Panc1 (cell line): ENCODE data around the gene ZSCAN26. TPM values are rescaled to one million over a fixed set of nuclear protein-coding genes. Genes with fewer than 3 reads are reported as not detected.

Experiments
- ATAC-seq: fragments of 200-7000 bp; cut with Tn5 transposase; 2 replicates; pipeline ENCODE4 v1.9.1; 2020; ENCODE audit warnings: mild to moderate bottlenecking, moderate library complexity
- BruUV-seq: library from RNA; stranded (reverse); fragments of 400-500 nt; replicated peaks from 2 replicates; lab custom pipeline; 2021; lab: Mats Ljungman, UMichigan
- CTCF ChIA-PET: fragments of 300-600 bp; sonication (Branson Sonifier 250); formaldehyde crosslinking; loops from one replicate; lab custom pipeline; 2022; ENCODE audit warnings: antibody characterized with exemption; lab: Charles Lee
- POLR2A ChIA-PET: fragments of 300-600 bp; sonication (Branson Sonifier 250); formaldehyde crosslinking; loops from one replicate; lab custom pipeline; 2022; ENCODE audit warnings: antibody characterized with exemption; lab: Charles Lee
- DNase-seq: peaks from one replicate; pipeline ENCODE4 v3.0.0-alpha.2; 2010; ENCODE audit warnings: low read depth, low spot score
- H3K27ac ChIP-seq: 2 replicates; pipeline ENCODE4 v1.5.1; 2011; ENCODE audit warnings: mild to moderate bottlenecking, low read length, inconsistent platforms
- H3K27me3 ChIP-seq: fragments of 200-500 bp; sonication (Bioruptor generic); 2 replicates; pipeline ENCODE4 v1.6.0; 2014; ENCODE audit warnings: low read length, inconsistent platforms; ENCODE audit not compliant: control insufficient read depth, insufficient read depth
- H3K36me3 ChIP-seq: fragments of 200-500 bp; sonication (Bioruptor generic); 2 replicates; pipeline ENCODE4 v1.5.1; 2014; ENCODE audit warnings: inconsistent platforms, mild to moderate bottlenecking, low read length, moderate library complexity; ENCODE audit not compliant: control insufficient read depth, insufficient read depth
- H3K4me1 ChIP-seq: 2 replicates; pipeline ENCODE4 v1.5.1; 2011; ENCODE audit warnings: inconsistent platforms, mild to moderate bottlenecking, low read length, moderate library complexity; ENCODE audit not compliant: control insufficient read depth, insufficient read depth
- H3K4me3 ChIP-seq, 2 experiments: 2 replicates each; pipeline ENCODE4 v1.5.1; 2011 to 2012; ENCODE audit warnings: low read depth in 2 of 2, low read length in 2 of 2, mild to moderate bottlenecking in 2 of 2, inconsistent platforms in 1 of 2, moderate library complexity in 1 of 2
- H3K9me3 ChIP-seq: fragments of 200-500 bp; sonication (Bioruptor generic); 2 replicates; pipeline ENCODE4 v1.5.1; 2014; ENCODE audit warnings: low read depth, mild to moderate bottlenecking, inconsistent platforms, low read length, moderate library complexity; ENCODE audit not compliant: control insufficient read depth, insufficient read depth
- CTCF ChIP-seq: fragments of 450-650 bp; IDR thresholded peaks from 2 replicates; pipeline ENCODE4 v1.5.1; 2017; ENCODE audit warnings: mild to moderate bottlenecking
- POLR2AphosphoS5 ChIP-seq: IDR thresholded peaks from 2 replicates; pipeline ENCODE4 v1.6.1; 2012; ENCODE audit warnings: mild to moderate bottlenecking, low read depth, low read length, moderate library complexity
- SIN3A ChIP-seq: IDR thresholded peaks from 2 replicates; pipeline ENCODE4 v1.6.1; 2012; ENCODE audit warnings: low read depth, mild to moderate bottlenecking, low read length, moderate library complexity, borderline replicate concordance; ENCODE audit not compliant: insufficient read depth
- TCF7L2 ChIP-seq: IDR thresholded peaks from 2 replicates; pipeline ENCODE4 v1.6.1; 2011; ENCODE audit warnings: mild to moderate bottlenecking, low read depth, low read length, inconsistent platforms
- in situ Hi-C: cut with HindIII; loops from 2 replicates; pipeline ENCODE4 v1.10.0; 2016; ENCODE audit warnings: low sequenced_read_pairs, low pct_unique_long_range_greater_than_20kb
- intact Hi-C: fragments of 100-400 bp; cut with micrococcal nuclease; formaldehyde crosslinking; loops from one replicate; pipeline ENCODE4 v1.10.0; 2022; ENCODE audit not compliant: unreplicated experiment
- total RNA-seq: library from RNA; stranded (reverse); gene quantifications from one replicate; pipeline ENCODE4 v1.2.1, GENCODE V29; 2021; ENCODE audit not compliant: unreplicated experiment
- TF ChIP-seq, protein P1 (sequence below), 2 experiments: IDR thresholded peaks; 2 replicates each; pipeline ENCODE4 v1.6.1; 2011 to 2012; ENCODE audit warnings: low read depth in 2 of 2, control low read depth in 1 of 2, low read length in 1 of 2, mild to moderate bottlenecking in 1 of 2, moderate library complexity in 1 of 2; ENCODE audit not compliant: insufficient read depth in 1 of 2

Gene ZSCAN26
- total RNA-seq, 1 experiment from 2014 or later, result 6.6 TPM

DNA sequence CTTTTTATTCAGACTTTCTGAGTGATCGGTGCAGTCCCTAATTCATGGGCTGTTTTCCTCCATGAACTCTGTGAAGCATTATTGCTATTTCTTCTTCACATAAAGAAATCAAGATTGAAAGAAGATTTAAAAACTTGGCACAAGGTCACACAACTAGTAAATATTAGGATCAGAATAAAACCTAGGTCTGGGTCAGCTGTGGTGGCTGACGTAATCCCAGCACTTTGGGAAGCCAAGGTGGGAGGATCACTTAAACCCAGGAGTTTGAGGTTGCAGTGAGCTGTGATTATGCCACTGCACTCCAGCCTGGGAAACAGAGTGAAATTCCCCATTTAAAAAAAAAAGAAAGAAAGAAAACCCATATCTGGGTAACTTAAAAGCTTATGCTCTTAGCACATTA, 40.5 kb upstream of the ZSCAN26 start:
- POLR2A ChIA-PET, result interaction anchor here (0.7 kb wide), 1 partner anchor 85 kb away, joined by 4 read pairs; no protein-coding TSS in a partner anchor
- Histone ChIP-seq H3K27ac (peak overlapping the region; percentile 98), H3K4me3 (peak overlapping the region in 1 of 2 experiments; percentile 77; a peak in 1 of 4 replicates), H3K27me3 (no peaks in the 10 kb centered on the region), H3K36me3 (peaks cover 8% of the 10 kb centered on the region; the same call in 1 of the 2 replicates), H3K9me3 (no peaks in the 10 kb centered on the region), H3K4me1 (peaks cover 8% of the 10 kb centered on the region; the same call in 1 of the 2 replicates)
- no peak for TF ChIP-seq POLR2AphosphoS5
- CTCF ChIA-PET, result no interaction called here
- DNase-seq, result no peak
- no TSS peak for BruUV-seq
- intact Hi-C loops, result no loop called here
- in situ Hi-C loops, result no loop called here
- no peak for ATAC-seq

- DNase-seq (no peak), ATAC-seq (no peak)
- H3K4me3 ChIP-seq, result no peak overlapping the region
- TF ChIP-seq CTCF, result no peak
- TF ChIP-seq TCF7L2, result no peak
- TF ChIP-seq, protein P1, sequence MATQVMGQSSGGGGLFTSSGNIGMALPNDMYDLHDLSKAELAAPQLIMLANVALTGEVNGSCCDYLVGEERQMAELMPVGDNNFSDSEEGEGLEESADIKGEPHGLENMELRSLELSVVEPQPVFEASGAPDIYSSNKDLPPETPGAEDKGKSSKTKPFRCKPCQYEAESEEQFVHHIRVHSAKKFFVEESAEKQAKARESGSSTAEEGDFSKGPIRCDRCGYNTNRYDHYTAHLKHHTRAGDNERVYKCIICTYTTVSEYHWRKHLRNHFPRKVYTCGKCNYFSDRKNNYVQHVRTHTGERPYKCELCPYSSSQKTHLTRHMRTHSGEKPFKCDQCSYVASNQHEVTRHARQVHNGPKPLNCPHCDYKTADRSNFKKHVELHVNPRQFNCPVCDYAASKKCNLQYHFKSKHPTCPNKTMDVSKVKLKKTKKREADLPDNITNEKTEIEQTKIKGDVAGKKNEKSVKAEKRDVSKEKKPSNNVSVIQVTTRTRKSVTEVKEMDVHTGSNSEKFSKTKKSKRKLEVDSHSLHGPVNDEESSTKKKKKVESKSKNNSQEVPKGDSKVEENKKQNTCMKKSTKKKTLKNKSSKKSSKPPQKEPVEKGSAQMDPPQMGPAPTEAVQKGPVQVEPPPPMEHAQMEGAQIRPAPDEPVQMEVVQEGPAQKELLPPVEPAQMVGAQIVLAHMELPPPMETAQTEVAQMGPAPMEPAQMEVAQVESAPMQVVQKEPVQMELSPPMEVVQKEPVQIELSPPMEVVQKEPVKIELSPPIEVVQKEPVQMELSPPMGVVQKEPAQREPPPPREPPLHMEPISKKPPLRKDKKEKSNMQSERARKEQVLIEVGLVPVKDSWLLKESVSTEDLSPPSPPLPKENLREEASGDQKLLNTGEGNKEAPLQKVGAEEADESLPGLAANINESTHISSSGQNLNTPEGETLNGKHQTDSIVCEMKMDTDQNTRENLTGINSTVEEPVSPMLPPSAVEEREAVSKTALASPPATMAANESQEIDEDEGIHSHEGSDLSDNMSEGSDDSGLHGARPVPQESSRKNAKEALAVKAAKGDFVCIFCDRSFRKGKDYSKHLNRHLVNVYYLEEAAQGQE (IDR thresholded peaks at IDR 0.05; ENCODE audit: insufficient read depth in 1 of 2, low read depth in 2 of 2, low read length in 1 of 2), result no peak
- TF ChIP-seq POLR2AphosphoS5, result no peak
- TF ChIP-seq SIN3A, result no peak
- no peaks in the 10 kb centered on the region for H3K4me1 ChIP-seq
- POLR2A ChIA-PET, result no interaction called here
- H3K9me3 ChIP-seq, result peaks cover 8% of the 10 kb centered on the region; the same call in 1 of the 2 replicates
- H3K27ac ChIP-seq, result no peak overlapping the region
- no peaks in the 10 kb centered on the region for H3K27me3 ChIP-seq
- CTCF ChIA-PET, result no interaction called here
- intact Hi-C loops, result no loop called here
- H3K36me3 ChIP-seq, result peaks cover 8% of the 10 kb centered on the region; the same call in 1 of the 2 replicates
- no TSS peak for BruUV-seq
- in situ Hi-C loops, result no loop called here
Measured at GRCh38 chr6:28232785-28233184, 34.2 kb upstream of the ZSCAN26 start.

DNA sequence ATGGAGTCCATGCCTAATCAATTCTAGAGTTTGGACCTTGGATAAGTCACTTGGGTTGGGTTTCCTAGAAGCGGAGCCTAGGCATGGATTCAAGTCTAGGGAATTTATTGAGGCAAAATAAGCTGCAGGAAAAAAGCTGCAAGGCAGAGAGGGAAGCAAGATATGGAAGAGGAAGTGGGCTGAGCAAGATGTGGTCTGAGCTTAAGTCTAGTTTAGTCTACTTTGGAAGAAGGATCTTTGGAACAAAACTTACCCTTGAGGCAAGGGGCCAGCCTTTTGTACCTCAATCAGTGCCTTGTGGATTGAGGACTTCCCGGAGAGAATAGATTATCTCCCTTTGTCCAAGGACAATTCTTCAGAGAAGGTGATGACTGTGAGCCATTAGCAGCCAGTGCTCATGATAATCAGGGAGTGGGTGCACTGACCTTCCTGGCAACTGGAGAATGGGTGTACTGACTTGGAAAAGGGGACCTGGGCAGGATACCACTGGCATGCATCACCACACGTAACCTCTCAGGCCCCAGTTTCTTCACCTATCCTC, 31.0 kb upstream of the ZSCAN26 start:
- Histone ChIP-seq H3K4me3 (no peak overlapping the region), H3K4me1 (no peaks in the 10 kb centered on the region), H3K36me3 (no peaks in the 10 kb centered on the region), H3K27ac (no peak overlapping the region), H3K27me3 (no peaks in the 10 kb centered on the region), H3K9me3 (peaks cover 8% of the 10 kb centered on the region; the same call in 1 of the 2 replicates)
- ATAC-seq, result no peak
- in situ Hi-C loops, result no loop called here
- BruUV-seq, result no TSS peak
- POLR2A ChIA-PET, result no interaction called here
- CTCF ChIA-PET, result no interaction called here
- intact Hi-C loops, result no loop called here
- TF ChIP-seq TCF7L2 (no peak), POLR2AphosphoS5 (no peak), SIN3A (no peak), CTCF (no peak)
- TF ChIP-seq, protein P1 (IDR thresholded peaks at IDR 0.05; ENCODE audit: insufficient read depth in 1 of 2, low read depth in 2 of 2, low read length in 1 of 2), result no peak
- DNase-seq, result no peak
